K562 (cell line): ENCODE results near the gene ULBP1. TPM values are rescaled to one million over a fixed set of nuclear protein-coding genes. Genes with fewer than 3 reads are reported as not detected.

ENCODE experiments used
- AFF1 ChIP-seq, 2 experiments: fragments of 450-650 bp; IDR thresholded peaks; 2 replicates each; pipeline ENCODE4 v1.6.1; 2018; ENCODE audit warnings: mild to moderate bottlenecking in 2 of 2, low read depth in 1 of 2; ENCODE audit not compliant: partially characterized antibody in 2 of 2
- HDAC6 ChIP-seq: IDR thresholded peaks from 2 replicates; pipeline ENCODE4 v1.6.1; 2012; ENCODE audit warnings: low read depth, mild to moderate bottlenecking, control low read depth, inconsistent platforms, low read length, moderate library complexity
- HLTF ChIP-seq: fragments of 450-650 bp; IDR thresholded peaks from 2 replicates; pipeline ENCODE4 v1.6.1; 2016
- HNRNPL ChIP-seq: fragments of 200-400 bp; formaldehyde crosslinking; IDR thresholded peaks from 2 replicates; pipeline ENCODE4 v1.6.1; 2017; ENCODE audit warnings: low read depth, mild to moderate bottlenecking, low read length
- MAFF ChIP-seq: IDR thresholded peaks from 2 replicates; pipeline ENCODE4 v1.6.1; 2012; ENCODE audit warnings: low read length, improper control_type of control experiment
- ZC3H4 ChIP-seq: sonication (generic); formaldehyde crosslinking; IDR thresholded peaks from 2 replicates; pipeline ENCODE4 v1.9.0; 2021; ENCODE audit warnings: missing genetic modification reagents, borderline replicate concordance
- ZNF197 ChIP-seq: fragments of 200-800 bp; sonication (Bioruptor generic); IDR thresholded peaks from 2 replicates; pipeline ENCODE4 v1.6.1; 2016; ENCODE audit warnings: low read depth, missing genetic modification characterization, missing compliant biosample characterization
- polyA plus RNA-seq, 8 experiments: library from polyadenylated mRNA; depleted of rRNA in 4 of 8; stranded (reverse) in 5 of 8; unstranded in 3 of 8; fragments of >200 nt; fragmentation: Nextera tagmentation in 2 of 8; fragmentation: Illumina TruSeq in 1 of 8; extraction: Ambion mirVana in 2 of 8; extraction: Trizol in 1 of 8; gene quantifications; 2 replicates each; pipeline versions ENCODE4 v1.2.1 to v1.2.3, GENCODE V29; 2011 to 2014; ENCODE audit warnings: inconsistent platforms in 1 of 8, missing spikeins in 1 of 8
- total RNA-seq, 7 experiments: library from RNA; depleted of rRNA in 6 of 7; stranded (reverse); fragments of >200 nt in 6 of 7; fragmentation: Illumina TruSeq in 2 of 7; extraction: Trizol in 2 of 7; gene quantifications; 2 replicates each; pipeline versions ENCODE4 v1.2.1 to v1.2.3, GENCODE V29; 2011 to 2021; ENCODE audit warnings: low replicate concordance in 1 of 7
- TF ChIP-seq, protein P1 (sequence below): fragments of 450-650 bp; IDR thresholded peaks from 2 replicates; pipeline ENCODE4 v1.6.1; 2016; ENCODE audit warnings: mild to moderate bottlenecking, moderate library complexity

ULBP1 gene
- total and polyA plus RNA-seq, 9 of the 15 experiments (the other 6 are each of a cell fraction or from before 2014, with no cell fraction given), result 0.33 to 6.0 (median 2.5) TPM

DNA sequence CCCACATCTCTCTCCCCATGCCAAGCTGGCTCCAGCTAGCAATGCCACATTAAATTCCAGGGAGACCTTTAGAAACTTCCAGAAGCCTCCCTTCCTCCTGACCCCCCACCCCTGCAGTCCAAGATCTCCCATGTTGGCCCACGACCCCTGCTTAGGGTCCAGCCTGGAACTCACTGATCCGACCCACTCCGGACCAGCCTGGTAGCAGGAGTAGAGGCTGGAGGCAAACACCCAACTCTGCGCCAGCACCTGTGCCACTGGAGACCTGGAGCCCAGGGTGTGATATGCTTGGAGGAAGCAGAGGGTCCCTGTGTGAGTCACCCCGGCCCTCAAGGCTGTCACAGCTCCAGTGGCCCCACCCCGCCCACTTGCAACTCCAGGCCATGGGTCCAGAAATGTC is 3.3 kb upstream of the ULBP1 start (continued):
- TF ChIP-seq AFF1 (IDR thresholded peaks at IDR 0.05; ENCODE audit: low read depth in 1 of 2, partially characterized antibody in 2 of 2), result no peak
- TF ChIP-seq MAFF, result no peak
- TF ChIP-seq HNRNPL, result no peak
- TF ChIP-seq ZNF197, result no peak
- TF ChIP-seq HLTF, result no peak
- TF ChIP-seq, protein P1, sequence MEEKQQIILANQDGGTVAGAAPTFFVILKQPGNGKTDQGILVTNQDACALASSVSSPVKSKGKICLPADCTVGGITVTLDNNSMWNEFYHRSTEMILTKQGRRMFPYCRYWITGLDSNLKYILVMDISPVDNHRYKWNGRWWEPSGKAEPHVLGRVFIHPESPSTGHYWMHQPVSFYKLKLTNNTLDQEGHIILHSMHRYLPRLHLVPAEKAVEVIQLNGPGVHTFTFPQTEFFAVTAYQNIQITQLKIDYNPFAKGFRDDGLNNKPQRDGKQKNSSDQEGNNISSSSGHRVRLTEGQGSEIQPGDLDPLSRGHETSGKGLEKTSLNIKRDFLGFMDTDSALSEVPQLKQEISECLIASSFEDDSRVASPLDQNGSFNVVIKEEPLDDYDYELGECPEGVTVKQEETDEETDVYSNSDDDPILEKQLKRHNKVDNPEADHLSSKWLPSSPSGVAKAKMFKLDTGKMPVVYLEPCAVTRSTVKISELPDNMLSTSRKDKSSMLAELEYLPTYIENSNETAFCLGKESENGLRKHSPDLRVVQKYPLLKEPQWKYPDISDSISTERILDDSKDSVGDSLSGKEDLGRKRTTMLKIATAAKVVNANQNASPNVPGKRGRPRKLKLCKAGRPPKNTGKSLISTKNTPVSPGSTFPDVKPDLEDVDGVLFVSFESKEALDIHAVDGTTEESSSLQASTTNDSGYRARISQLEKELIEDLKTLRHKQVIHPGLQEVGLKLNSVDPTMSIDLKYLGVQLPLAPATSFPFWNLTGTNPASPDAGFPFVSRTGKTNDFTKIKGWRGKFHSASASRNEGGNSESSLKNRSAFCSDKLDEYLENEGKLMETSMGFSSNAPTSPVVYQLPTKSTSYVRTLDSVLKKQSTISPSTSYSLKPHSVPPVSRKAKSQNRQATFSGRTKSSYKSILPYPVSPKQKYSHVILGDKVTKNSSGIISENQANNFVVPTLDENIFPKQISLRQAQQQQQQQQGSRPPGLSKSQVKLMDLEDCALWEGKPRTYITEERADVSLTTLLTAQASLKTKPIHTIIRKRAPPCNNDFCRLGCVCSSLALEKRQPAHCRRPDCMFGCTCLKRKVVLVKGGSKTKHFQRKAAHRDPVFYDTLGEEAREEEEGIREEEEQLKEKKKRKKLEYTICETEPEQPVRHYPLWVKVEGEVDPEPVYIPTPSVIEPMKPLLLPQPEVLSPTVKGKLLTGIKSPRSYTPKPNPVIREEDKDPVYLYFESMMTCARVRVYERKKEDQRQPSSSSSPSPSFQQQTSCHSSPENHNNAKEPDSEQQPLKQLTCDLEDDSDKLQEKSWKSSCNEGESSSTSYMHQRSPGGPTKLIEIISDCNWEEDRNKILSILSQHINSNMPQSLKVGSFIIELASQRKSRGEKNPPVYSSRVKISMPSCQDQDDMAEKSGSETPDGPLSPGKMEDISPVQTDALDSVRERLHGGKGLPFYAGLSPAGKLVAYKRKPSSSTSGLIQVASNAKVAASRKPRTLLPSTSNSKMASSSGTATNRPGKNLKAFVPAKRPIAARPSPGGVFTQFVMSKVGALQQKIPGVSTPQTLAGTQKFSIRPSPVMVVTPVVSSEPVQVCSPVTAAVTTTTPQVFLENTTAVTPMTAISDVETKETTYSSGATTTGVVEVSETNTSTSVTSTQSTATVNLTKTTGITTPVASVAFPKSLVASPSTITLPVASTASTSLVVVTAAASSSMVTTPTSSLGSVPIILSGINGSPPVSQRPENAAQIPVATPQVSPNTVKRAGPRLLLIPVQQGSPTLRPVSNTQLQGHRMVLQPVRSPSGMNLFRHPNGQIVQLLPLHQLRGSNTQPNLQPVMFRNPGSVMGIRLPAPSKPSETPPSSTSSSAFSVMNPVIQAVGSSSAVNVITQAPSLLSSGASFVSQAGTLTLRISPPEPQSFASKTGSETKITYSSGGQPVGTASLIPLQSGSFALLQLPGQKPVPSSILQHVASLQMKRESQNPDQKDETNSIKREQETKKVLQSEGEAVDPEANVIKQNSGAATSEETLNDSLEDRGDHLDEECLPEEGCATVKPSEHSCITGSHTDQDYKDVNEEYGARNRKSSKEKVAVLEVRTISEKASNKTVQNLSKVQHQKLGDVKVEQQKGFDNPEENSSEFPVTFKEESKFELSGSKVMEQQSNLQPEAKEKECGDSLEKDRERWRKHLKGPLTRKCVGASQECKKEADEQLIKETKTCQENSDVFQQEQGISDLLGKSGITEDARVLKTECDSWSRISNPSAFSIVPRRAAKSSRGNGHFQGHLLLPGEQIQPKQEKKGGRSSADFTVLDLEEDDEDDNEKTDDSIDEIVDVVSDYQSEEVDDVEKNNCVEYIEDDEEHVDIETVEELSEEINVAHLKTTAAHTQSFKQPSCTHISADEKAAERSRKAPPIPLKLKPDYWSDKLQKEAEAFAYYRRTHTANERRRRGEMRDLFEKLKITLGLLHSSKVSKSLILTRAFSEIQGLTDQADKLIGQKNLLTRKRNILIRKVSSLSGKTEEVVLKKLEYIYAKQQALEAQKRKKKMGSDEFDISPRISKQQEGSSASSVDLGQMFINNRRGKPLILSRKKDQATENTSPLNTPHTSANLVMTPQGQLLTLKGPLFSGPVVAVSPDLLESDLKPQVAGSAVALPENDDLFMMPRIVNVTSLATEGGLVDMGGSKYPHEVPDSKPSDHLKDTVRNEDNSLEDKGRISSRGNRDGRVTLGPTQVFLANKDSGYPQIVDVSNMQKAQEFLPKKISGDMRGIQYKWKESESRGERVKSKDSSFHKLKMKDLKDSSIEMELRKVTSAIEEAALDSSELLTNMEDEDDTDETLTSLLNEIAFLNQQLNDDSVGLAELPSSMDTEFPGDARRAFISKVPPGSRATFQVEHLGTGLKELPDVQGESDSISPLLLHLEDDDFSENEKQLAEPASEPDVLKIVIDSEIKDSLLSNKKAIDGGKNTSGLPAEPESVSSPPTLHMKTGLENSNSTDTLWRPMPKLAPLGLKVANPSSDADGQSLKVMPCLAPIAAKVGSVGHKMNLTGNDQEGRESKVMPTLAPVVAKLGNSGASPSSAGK, result no peak
- TF ChIP-seq ZC3H4 (CRISPR knock-in tag), result no peak
- TF ChIP-seq HDAC6, result no peak
